Urinary bladder (tissue), 4 donors: ENCODE data around the gene ADAM23. TPM values are rescaled to one million over a fixed set of nuclear protein-coding genes. Genes with fewer than 3 reads are reported as not detected.

ENCODE experiments used
- DNase-seq: peaks from one replicate; pipeline ENCODE4 v3.0.0-alpha.2; 2015; ENCODE audit errors: extremely low spot score
- H3K27ac ChIP-seq: one replicate; pipeline ENCODE4 v1.5.1; 2013; ENCODE audit warnings: low read depth, mild to moderate bottlenecking, moderate library complexity
- H3K36me3 ChIP-seq: one replicate; pipeline ENCODE4 v1.6.1; 2013; ENCODE audit warnings: mild to moderate bottlenecking, moderate library complexity; ENCODE audit not compliant: insufficient read depth
- H3K4me1 ChIP-seq: one replicate; pipeline ENCODE4 v1.6.1; 2013; ENCODE audit warnings: mild to moderate bottlenecking, moderate library complexity; ENCODE audit not compliant: insufficient read depth
- H3K4me3 ChIP-seq: one replicate; pipeline ENCODE4 v1.5.1; 2013; ENCODE audit warnings: low read depth, low read length
- WGBS: extraction: QIAGEN DNeasy Blood & Tissue Kit; methylation state at CpG from one replicate; pipeline ENCODE4 v1.1.7; 2013; 5-methylcytosine and 5-hydroxymethylcytosine counted together
- polyA plus RNA-seq: library from polyadenylated mRNA; stranded (reverse); fragments of 200-250 nt; gene quantifications from one replicate; pipeline ENCODE4 v1.2.3, GENCODE V29; 2013
- total RNA-seq: library from RNA; depleted of rRNA; stranded (reverse); fragments of >200 nt; gene quantifications from one replicate; pipeline ENCODE4 v1.2.3, GENCODE V29; 2014
- donor health status: healthy with polysubstance abuse.
- donor health status: healthy.

Gene ADAM23
- total and polyA plus RNA-seq, 2 donors: 2.4 to 7.4 TPM

- Histone ChIP-seq H3K36me3 (no peaks in the 10 kb centered on the region), H3K4me1 (no peaks in the 10 kb centered on the region), H3K27ac (no peak overlapping the region), H3K4me3 (no peak overlapping the region)
- DNase-seq: no peak
- 49% methylated on average over 6 of the region's 6 CpGs for WGBS
Measured at GRCh38 chr2:206462240-206462854, 19.0 kb downstream of the ADAM23 start.

GRCh38 chr2:206463685-206464084 lies 20.4 kb downstream of the ADAM23 start:
- Histone ChIP-seq H3K36me3 (no peaks in the 10 kb centered on the region), H3K27ac (no peak overlapping the region), H3K4me1 (no peaks in the 10 kb centered on the region), H3K4me3 (no peak overlapping the region)
- WGBS: 94% methylated on average over 5 of the region's 5 CpGs
- DNase-seq: no peak

- no peak for DNase-seq
- Histone ChIP-seq H3K27ac (no peak overlapping the region), H3K4me3 (no peak overlapping the region), H3K4me1 (no peaks in the 10 kb centered on the region), H3K36me3 (no peaks in the 10 kb centered on the region)
- WGBS: 88% methylated on average over 2 of the region's 2 CpGs
Measured at GRCh38 chr2:206464597-206464996, 21.3 kb downstream of the ADAM23 start.

- no peaks in the 10 kb centered on the region for H3K36me3 ChIP-seq
- DNase-seq: no peak
- 83% methylated on average over 2 of the region's 2 CpGs for WGBS
Measured at GRCh38 chr2:206471524-206472062, 28.3 kb downstream of the ADAM23 start.

GRCh38 chr2:206472094-206472493 lies 28.8 kb downstream of the ADAM23 start:
- no peaks in the 10 kb centered on the region for H3K4me1 ChIP-seq
- H3K27ac ChIP-seq: no peak overlapping the region
- no peak for DNase-seq
- 89% methylated on average over 5 of the region's 5 CpGs for WGBS
- H3K36me3 ChIP-seq: no peaks in the 10 kb centered on the region
- no peak overlapping the region for H3K4me3 ChIP-seq

More at GRCh38 chr2:206471524-206472062, 28.3 kb downstream of the ADAM23 start:
- H3K4me3 ChIP-seq: no peak overlapping the region
- no peaks in the 10 kb centered on the region for H3K4me1 ChIP-seq
- H3K27ac ChIP-seq: no peak overlapping the region

- no peak overlapping the region for H3K27ac ChIP-seq
- DNase-seq: no peak
- 96% methylated on average over 1 of the region's 1 CpG for WGBS
- no peaks in the 10 kb centered on the region for H3K36me3 ChIP-seq
- H3K4me1 ChIP-seq: no peaks in the 10 kb centered on the region
- no peak overlapping the region for H3K4me3 ChIP-seq
Measured at GRCh38 chr2:206474099-206474498, 30.8 kb downstream of the ADAM23 start.

- 46% methylated on average over 1 of the region's 1 CpG for WGBS
- no peak overlapping the region for H3K27ac ChIP-seq
- no peak overlapping the region for H3K4me3 ChIP-seq
- no peaks in the 10 kb centered on the region for H3K4me1 ChIP-seq
- H3K36me3 ChIP-seq: no peaks in the 10 kb centered on the region
- DNase-seq: peak; percentile 23
Measured at GRCh38 chr2:206477296-206477695, 34.0 kb downstream of the ADAM23 start.

GRCh38 chr2:206478340-206478739 lies 35.0 kb downstream of the ADAM23 start:
- Histone ChIP-seq H3K4me1 (no peaks in the 10 kb centered on the region), H3K4me3 (no peak overlapping the region), H3K27ac (no peak overlapping the region), H3K36me3 (no peaks in the 10 kb centered on the region)
- 94% methylated on average over 3 of the region's 3 CpGs for WGBS
- DNase-seq: no peak

GRCh38 chr2:206480161-206480560 lies 36.8 kb downstream of the ADAM23 start:
- Histone ChIP-seq H3K36me3 (no peaks in the 10 kb centered on the region), H3K4me1 (no peaks in the 10 kb centered on the region), H3K27ac (no peak overlapping the region), H3K4me3 (no peak overlapping the region)
- 57% methylated on average over 2 of the region's 2 CpGs for WGBS
- no peak for DNase-seq

- 79% methylated on average over 4 of the region's 4 CpGs for WGBS
- no peaks in the 10 kb centered on the region for H3K4me1 ChIP-seq
Measured at GRCh38 chr2:206480620-206481019, 37.3 kb downstream of the ADAM23 start.

GRCh38 chr2:206481056-206481455 lies 37.7 kb downstream of the ADAM23 start:
- DNase-seq: no peak
- Histone ChIP-seq H3K27ac (no peak overlapping the region), H3K36me3 (no peaks in the 10 kb centered on the region), H3K4me1 (no peaks in the 10 kb centered on the region), H3K4me3 (no peak overlapping the region)
- 75% methylated on average over 3 of the region's 3 CpGs for WGBS

More at GRCh38 chr2:206480620-206481019, 37.3 kb downstream of the ADAM23 start:
- no peaks in the 10 kb centered on the region for H3K36me3 ChIP-seq
- H3K4me3 ChIP-seq: no peak overlapping the region
- no peak for DNase-seq
- H3K27ac ChIP-seq: no peak overlapping the region

GRCh38 chr2:206482123-206482522 lies 38.8 kb downstream of the ADAM23 start:
- DNase-seq: no peak
- Histone ChIP-seq H3K4me1 (no peaks in the 10 kb centered on the region), H3K36me3 (no peaks in the 10 kb centered on the region), H3K27ac (no peak overlapping the region), H3K4me3 (no peak overlapping the region)
- 85% methylated on average over 4 of the region's 4 CpGs for WGBS

- H3K27ac ChIP-seq: no peak overlapping the region
- WGBS: 81% methylated on average over 4 of the region's 4 CpGs
- H3K36me3 ChIP-seq: no peaks in the 10 kb centered on the region
- no peaks in the 10 kb centered on the region for H3K4me1 ChIP-seq
- no peak overlapping the region for H3K4me3 ChIP-seq
- no peak for DNase-seq
Measured at GRCh38 chr2:206482633-206483032, 39.3 kb downstream of the ADAM23 start.

GRCh38 chr2:206488053-206488452 lies 44.7 kb downstream of the ADAM23 start:
- Histone ChIP-seq H3K36me3 (no peaks in the 10 kb centered on the region), H3K4me1 (no peaks in the 10 kb centered on the region), H3K4me3 (no peak overlapping the region), H3K27ac (no peak overlapping the region)
- WGBS: 85% methylated on average over 7 of the region's 7 CpGs
- DNase-seq: no peak
